ENCODE results near the gene PPP1R3G. TPM values are rescaled to one million over a fixed set of nuclear protein-coding genes. Genes with fewer than 3 reads are reported as not detected.

The PPP1R3G gene
- total RNA-seq, 1 experiment from 2014 or later = not detected

DNA sequence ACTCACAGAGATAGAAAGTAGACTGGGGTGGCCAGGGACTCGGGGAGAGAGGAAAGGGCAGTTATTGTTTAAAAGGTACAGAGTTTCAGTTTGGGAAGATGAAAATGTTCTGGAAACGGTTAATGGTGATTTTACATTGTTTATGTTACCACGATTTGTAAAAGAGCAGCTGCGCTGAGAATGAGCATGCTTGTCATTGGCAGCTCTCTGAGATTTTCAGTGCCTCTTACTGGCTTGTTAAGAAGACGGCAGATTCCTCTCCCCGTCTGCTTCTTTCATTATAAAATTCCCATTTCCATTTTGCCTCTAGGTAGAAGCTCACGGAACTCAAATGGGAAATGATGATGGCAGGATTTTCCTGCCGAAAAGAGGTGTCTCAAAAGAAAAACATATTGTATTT is 39.7 kb upstream of the PPP1R3G start:
- H3K4me1 ChIP-seq (ENCODE audit: insufficient read depth, low read length) = no peaks in the 10 kb centered on the region
- TF ChIP-seq, protein P1, sequence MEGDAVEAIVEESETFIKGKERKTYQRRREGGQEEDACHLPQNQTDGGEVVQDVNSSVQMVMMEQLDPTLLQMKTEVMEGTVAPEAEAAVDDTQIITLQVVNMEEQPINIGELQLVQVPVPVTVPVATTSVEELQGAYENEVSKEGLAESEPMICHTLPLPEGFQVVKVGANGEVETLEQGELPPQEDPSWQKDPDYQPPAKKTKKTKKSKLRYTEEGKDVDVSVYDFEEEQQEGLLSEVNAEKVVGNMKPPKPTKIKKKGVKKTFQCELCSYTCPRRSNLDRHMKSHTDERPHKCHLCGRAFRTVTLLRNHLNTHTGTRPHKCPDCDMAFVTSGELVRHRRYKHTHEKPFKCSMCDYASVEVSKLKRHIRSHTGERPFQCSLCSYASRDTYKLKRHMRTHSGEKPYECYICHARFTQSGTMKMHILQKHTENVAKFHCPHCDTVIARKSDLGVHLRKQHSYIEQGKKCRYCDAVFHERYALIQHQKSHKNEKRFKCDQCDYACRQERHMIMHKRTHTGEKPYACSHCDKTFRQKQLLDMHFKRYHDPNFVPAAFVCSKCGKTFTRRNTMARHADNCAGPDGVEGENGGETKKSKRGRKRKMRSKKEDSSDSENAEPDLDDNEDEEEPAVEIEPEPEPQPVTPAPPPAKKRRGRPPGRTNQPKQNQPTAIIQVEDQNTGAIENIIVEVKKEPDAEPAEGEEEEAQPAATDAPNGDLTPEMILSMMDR (conservative IDR thresholded peaks at IDR 0.05) = no peak
- Mint-ChIP-seq H3K27ac (no peak overlapping the region), H3K9me3 (peaks cover 10% of the 10 kb centered on the region in 2 experiments; a peak in 3 of 5 replicates), H3K4me1 (peaks cover 0 to 5% of the 10 kb centered on the region in 2 experiments; a peak in 2 of 4 replicates), H3K27me3 (ENCODE audit: low read depth) (peaks cover 3% of the 10 kb centered on the region), H3K4me3 (no peak overlapping the region), H3K36me3 (ENCODE audit: insufficient read depth in 1 of 3, low read depth in 3 of 3) (no peaks in the 10 kb centered on the region; a peak in 1 of 7 replicates)
- H3K79me2 ChIP-seq (ENCODE audit: insufficient read depth, low read length) = no peaks in the 10 kb centered on the region
- no peak overlapping the region for H3K56ac ChIP-seq (ENCODE audit: insufficient read length, low read depth, low read length)
- no peaks in the 10 kb centered on the region for H3K79me1 ChIP-seq (ENCODE audit: insufficient read depth, low read depth, low read length, poor library complexity, severe bottlenecking)
- no peak overlapping the region for H2BK5ac ChIP-seq (ENCODE audit: insufficient read length, low read length)
- H2AFZ ChIP-seq (ENCODE audit: low read length) = no peak overlapping the region
- H3K4me2 ChIP-seq (ENCODE audit: insufficient read depth, insufficient read length, low read length) = no peak overlapping the region
- no CpG with 5 or more reads among the region's 8 CpGs for WGBS (ENCODE audit: extremely low coverage, insufficient read length, low lambda C conversion rate)
- H3K27me3 ChIP-seq (ENCODE audit: insufficient read depth, low read length) = no peaks in the 10 kb centered on the region; the same call in 1 of the 2 replicates
- H3T11ph ChIP-seq (ENCODE audit: low read length) = no peak overlapping the region
- H3K18ac ChIP-seq (ENCODE audit: insufficient read length, low read depth, low read length) = no peak overlapping the region
- no peak overlapping the region for H2BK12ac ChIP-seq (ENCODE audit: insufficient read length, low read depth, low read length)
- no peak for DNase-seq
- H4K8ac ChIP-seq (replicated peaks; ENCODE audit: insufficient read length, low read depth, low read length) = no peak overlapping the region
- no peak overlapping the region for H2BK120ac ChIP-seq (ENCODE audit: low read depth, low read length, poor library complexity, severe bottlenecking)
- H3K9me3 ChIP-seq (ENCODE audit: control insufficient read depth, low read depth, low read length) = no peaks in the 10 kb centered on the region
- H2BK20ac ChIP-seq (ENCODE audit: low read depth, low read length, poor library complexity, severe bottlenecking) = no peak overlapping the region
- no peak overlapping the region for H3K9ac ChIP-seq (ENCODE audit: extremely low read depth, insufficient read length, low read length)
- H4K91ac ChIP-seq (ENCODE audit: insufficient read length, low read depth, low read length) = no peak overlapping the region
- H3K4ac ChIP-seq (ENCODE audit: low read depth, low read length) = no peak overlapping the region
- H4K20me1 ChIP-seq (ENCODE audit: control insufficient read depth, insufficient read depth, insufficient read length) = no peaks in the 10 kb centered on the region
- H2BK15ac ChIP-seq (ENCODE audit: low read depth, low read length) = no peak overlapping the region
- no peak overlapping the region for H2AK5ac ChIP-seq (ENCODE audit: insufficient read length, low read length)
- H4K5ac ChIP-seq (ENCODE audit: insufficient read length, low read depth, low read length) = no peak overlapping the region
- H3K23me2 ChIP-seq (ENCODE audit: insufficient read length, low read depth, low read length, poor library complexity, severe bottlenecking) = no peaks in the 10 kb centered on the region
- no peak overlapping the region for H3K23ac ChIP-seq (ENCODE audit: insufficient read length, low read depth, low read length)
- no peak overlapping the region for H3K27ac ChIP-seq (ENCODE audit: insufficient read length, low read depth, low read length)
- no peak overlapping the region for H3K14ac ChIP-seq (ENCODE audit: insufficient read depth, low read length)
